SK-N-SH (cell line): Measurements from ENCODE around the gene CNTNAP2. TPM values are rescaled to one million over a fixed set of nuclear protein-coding genes. Genes with fewer than 3 reads are reported as not detected.

Source experiments
- CTCF ChIA-PET: fragments of 300-600, 350-600 bp; formaldehyde crosslinking; extraction: SDS; loops from one replicate; lab custom pipeline; 2021; lab: Yijun Ruan, JAX
- POLR2A ChIA-PET: fragments of 350-600 bp; sonication (Branson Sonifier 250); formaldehyde crosslinking; extraction: SDS; loops from one replicate; lab custom pipeline; 2020; ENCODE audit warnings: antibody characterized with exemption, inconsistent platforms; lab: Yijun Ruan, JAX
- DNase-seq: peaks from one replicate; pipeline ENCODE4 v3.0.0; 2012
- H2AFZ ChIP-seq: fragments of 200-600 bp; sonication (generic); 2 replicates; pipeline ENCODE4 v1.8.1; 2016; ENCODE audit warnings: antibody characterized with exemption, mild to moderate bottlenecking, low read depth
- H3F3A ChIP-seq: fragments of 200-600 bp; sonication (generic); replicated peaks from 2 replicates; pipeline ENCODE3; 2016; ENCODE audit warnings: antibody characterized with exemption, mild to moderate bottlenecking; ENCODE audit not compliant: insufficient read depth
- H3K27ac ChIP-seq, 2 experiments: fragments of 200-500 bp in 1 of 2; fragments of 200-600 bp in 1 of 2; sonication (Bioruptor generic) in 1 of 2; sonication (generic), shearing (Covaris generic) in 1 of 2; 2 replicates each; pipeline versions ENCODE4 v1.5.1 to v1.6.1; 2014 to 2016; ENCODE audit warnings: low read depth in 2 of 2, inconsistent platforms in 1 of 2, low read length in 1 of 2, mild to moderate bottlenecking in 1 of 2, mixed read lengths in 1 of 2
- H3K27me3 ChIP-seq: fragments of 200-600 bp; sonication (generic), shearing (Covaris generic); 2 replicates; pipeline ENCODE4 v1.6.1; 2016; ENCODE audit warnings: mixed run types; ENCODE audit not compliant: insufficient read depth
- H3K36me3 ChIP-seq, 2 experiments: fragments of 200-500 bp in 1 of 2; fragments of 200-600 bp in 1 of 2; sonication (Bioruptor generic) in 1 of 2; sonication (generic) in 1 of 2; replicated peaks in 1 of 2; 2 replicates each; pipeline versions ENCODE3 to v1.5.1; 2014 to 2016; ENCODE audit warnings: low read length in 1 of 2, mild to moderate bottlenecking in 1 of 2; ENCODE audit not compliant: insufficient read depth in 2 of 2, control insufficient read depth in 1 of 2
- H3K4me1 ChIP-seq, 2 experiments: fragments of 200-500 bp in 1 of 2; fragments of 200-600 bp in 1 of 2; sonication (Bioruptor generic) in 1 of 2; sonication (generic), shearing (Covaris generic) in 1 of 2; 2 replicates each; pipeline versions ENCODE4 v1.5.1 to v1.6.1; 2014 to 2016; ENCODE audit warnings: low read depth in 1 of 2, low read length in 1 of 2, mixed run types in 1 of 2; ENCODE audit not compliant: insufficient read depth in 2 of 2, control insufficient read depth in 1 of 2
- H3K4me2 ChIP-seq: fragments of 200-600 bp; sonication (generic), shearing (Covaris generic); 2 replicates; pipeline ENCODE4 v1.6.1; 2017; ENCODE audit warnings: mixed run types
- H3K4me3 ChIP-seq, 2 experiments: fragments of 200-500 bp in 1 of 2; fragments of 200-600 bp in 1 of 2; sonication (Bioruptor generic) in 1 of 2; sonication (generic), shearing (Covaris generic) in 1 of 2; 2 replicates each; pipeline versions ENCODE4 v1.5.1 to v1.8.1; 2014 to 2016; ENCODE audit warnings: low read depth in 2 of 2, inconsistent platforms in 1 of 2, low read length in 1 of 2, mild to moderate bottlenecking in 1 of 2, mixed read lengths in 1 of 2, moderate library complexity in 1 of 2
- H3K79me2 ChIP-seq: fragments of 200-600 bp; sonication (generic); 2 replicates; pipeline ENCODE4 v1.8.1; 2017; ENCODE audit warnings: mild to moderate bottlenecking; ENCODE audit not compliant: insufficient read depth
- H3K9ac ChIP-seq: fragments of 200-600 bp; sonication (generic); 2 replicates; pipeline ENCODE4 v1.6.1; 2017; ENCODE audit warnings: mixed run types
- H3K9me2 ChIP-seq: fragments of 200-600 bp; sonication (generic); 2 replicates; pipeline ENCODE4 v1.6.1; 2017; ENCODE audit warnings: mixed run types
- H3K9me3 ChIP-seq: fragments of 200-600 bp; sonication (generic); 2 replicates; pipeline ENCODE4 v1.6.1; 2017; ENCODE audit warnings: mixed run types, mild to moderate bottlenecking, moderate library complexity
- H4K20me1 ChIP-seq: fragments of 200-600 bp; sonication (generic); 2 replicates; pipeline ENCODE4 v1.6.1; 2017; ENCODE audit warnings: mild to moderate bottlenecking, mixed run types; ENCODE audit not compliant: insufficient read depth
- CHD2 ChIP-seq: fragments of 150-350 bp; IDR thresholded peaks from 2 replicates; pipeline ENCODE4 v1.6.1; 2018; ENCODE audit warnings: low read length; ENCODE audit not compliant: partially characterized antibody
- ELF1 ChIP-seq: IDR thresholded peaks from 2 replicates; pipeline ENCODE4 v1.4.0; 2012
- EZH2phosphoT487 ChIP-seq: fragments of 200-600 bp; sonication (generic); IDR thresholded peaks from 2 replicates; pipeline ENCODE4 v1.6.1; 2017; ENCODE audit warnings: low read depth, mixed run types, mild to moderate bottlenecking, antibody characterized with exemption, moderate library complexity, borderline replicate concordance
- FOSL2 ChIP-seq: IDR thresholded peaks from 2 replicates; pipeline ENCODE4 v1.4.0; 2012; ENCODE audit warnings: low read depth, mild to moderate bottlenecking, moderate library complexity, borderline replicate concordance
- FOXJ3 ChIP-seq: sonication (generic); formaldehyde crosslinking; IDR thresholded peaks from 2 replicates; pipeline ENCODE4 v1.5.1; 2020; ENCODE audit warnings: mild to moderate bottlenecking, missing genetic modification reagents
- FOXM1 ChIP-seq: IDR thresholded peaks from 2 replicates; pipeline ENCODE4 v1.4.0; 2012; ENCODE audit warnings: low read depth, mild to moderate bottlenecking
- GABPA ChIP-seq: IDR thresholded peaks from 2 replicates; pipeline ENCODE4 v1.4.0; 2012; ENCODE audit warnings: low read depth, mild to moderate bottlenecking
- GATA2 ChIP-seq: sonication (generic); formaldehyde crosslinking; IDR thresholded peaks from 2 replicates; pipeline ENCODE4 v1.5.0; 2020; ENCODE audit warnings: mild to moderate bottlenecking, missing genetic modification reagents
- JUND ChIP-seq: IDR thresholded peaks from 2 replicates; pipeline ENCODE4 v1.4.0; 2012
- MEF2A ChIP-seq: IDR thresholded peaks from 2 replicates; pipeline ENCODE4 v1.4.0; 2012; ENCODE audit warnings: low read depth, borderline replicate concordance
- RAD21 ChIP-seq: IDR thresholded peaks from 2 replicates; pipeline ENCODE4 v1.6.1; 2012; ENCODE audit warnings: mild to moderate bottlenecking, low read length
- RCOR1 ChIP-seq: fragments of 150-350 bp; IDR thresholded peaks from 2 replicates; pipeline ENCODE4 v1.6.1; 2017; ENCODE audit warnings: antibody characterized with exemption, low read length
- RFX5 ChIP-seq: IDR thresholded peaks from 2 replicates; pipeline ENCODE4 v1.6.1; 2012; ENCODE audit warnings: mild to moderate bottlenecking, improper control_type of control experiment, low read length
- SIN3A ChIP-seq: IDR thresholded peaks from 2 replicates; pipeline ENCODE4 v1.6.1; 2012; ENCODE audit warnings: low read depth, mild to moderate bottlenecking, low read length, moderate library complexity, borderline replicate concordance
- SMC3 ChIP-seq: IDR thresholded peaks from 2 replicates; pipeline ENCODE4 v1.6.1; 2012; ENCODE audit warnings: low read depth, low read length, improper control_type of control experiment
- TCF12 ChIP-seq: IDR thresholded peaks from 2 replicates; pipeline ENCODE4 v1.4.0; 2012
- TEAD4 ChIP-seq: IDR thresholded peaks from 2 replicates; pipeline ENCODE4 v1.4.0; 2012; ENCODE audit warnings: mild to moderate bottlenecking, borderline replicate concordance; ENCODE audit not compliant: insufficient read depth
- YY1 ChIP-seq: IDR thresholded peaks from 2 replicates; pipeline ENCODE4 v1.4.0; 2012; ENCODE audit warnings: low read depth, mild to moderate bottlenecking
- WGBS: methylation state at CpG from one replicate; pipeline ENCODE4 v1.1.6; 2017; ENCODE audit warnings: low lambda C conversion rate; 5-methylcytosine and 5-hydroxymethylcytosine counted together
- polyA plus RNA-seq, 3 experiments: library from polyadenylated mRNA; depleted of rRNA; stranded (reverse); fragments of >200 nt; gene quantifications; 2 replicates each; pipeline ENCODE4 v1.2.3, GENCODE V29; 2012
- TF ChIP-seq, protein P1 (sequence below): IDR thresholded peaks from 2 replicates; pipeline ENCODE4 v1.4.0; 2012; ENCODE audit warnings: low read depth
- TF ChIP-seq, protein P2 (sequence below): IDR thresholded peaks from 2 replicates; pipeline ENCODE4; 2012
- TF ChIP-seq, protein P3 (sequence below): fragments of 150-350 bp; IDR thresholded peaks from 2 replicates; pipeline ENCODE4 v1.6.1; 2016; ENCODE audit warnings: mild to moderate bottlenecking, low read depth, low read length

The CNTNAP2 gene
- polyA plus RNA-seq, 1 of the 3 experiments (the other 2 are of a cell fraction): 3.4 TPM

DNA sequence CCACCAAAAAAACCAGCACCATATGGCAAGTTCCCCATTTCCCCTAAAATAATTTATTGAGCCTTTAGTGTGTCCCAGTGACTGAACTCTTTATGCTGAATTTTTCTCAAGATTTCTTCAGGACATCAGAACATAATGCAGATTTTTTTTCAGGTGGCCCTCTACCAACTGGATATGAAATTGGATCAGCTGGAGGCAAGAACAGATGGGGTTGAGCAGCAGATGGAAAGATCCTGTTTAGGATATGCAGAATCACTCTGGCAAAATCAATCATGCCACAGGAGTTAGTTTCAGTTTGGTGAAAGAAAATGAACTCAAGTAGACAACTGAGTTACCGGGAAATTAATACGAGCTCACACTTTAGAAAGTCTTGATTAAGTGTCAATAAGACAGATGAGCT is 1712.4 kb downstream of the CNTNAP2 start:
- H3K27ac ChIP-seq: no peak overlapping the region
- no peak for TF ChIP-seq MEF2A
- TF ChIP-seq GATA2 (CRISPR knock-in tag): no peak
- no peak for TF ChIP-seq TCF12
- H3K79me2 ChIP-seq: no peaks in the 10 kb centered on the region
- CTCF ChIA-PET: interaction anchor here (1.6 kb wide), 1 partner anchor 8 kb away, joined by 3 read pairs; no protein-coding TSS in a partner anchor
- 89% methylated on average over 2 of the region's 2 CpGs for WGBS
- H3K9ac ChIP-seq: no peak overlapping the region
- H3K4me1 ChIP-seq: no peaks in the 10 kb centered on the region
- H3K9me2 ChIP-seq: no peaks in the 10 kb centered on the region
- no peaks in the 10 kb centered on the region for H3F3A ChIP-seq
- POLR2A ChIA-PET: no interaction called here
- DNase-seq: no peak
- no peak overlapping the region for H3K4me3 ChIP-seq
- no peaks in the 10 kb centered on the region for H3K9me3 ChIP-seq
- no peak overlapping the region for H3K4me2 ChIP-seq
- H3K36me3 ChIP-seq: no peaks in the 10 kb centered on the region
- no peaks in the 10 kb centered on the region for H4K20me1 ChIP-seq
- H3K27me3 ChIP-seq: no peaks in the 10 kb centered on the region
- no peak overlapping the region for H2AFZ ChIP-seq

DNA sequence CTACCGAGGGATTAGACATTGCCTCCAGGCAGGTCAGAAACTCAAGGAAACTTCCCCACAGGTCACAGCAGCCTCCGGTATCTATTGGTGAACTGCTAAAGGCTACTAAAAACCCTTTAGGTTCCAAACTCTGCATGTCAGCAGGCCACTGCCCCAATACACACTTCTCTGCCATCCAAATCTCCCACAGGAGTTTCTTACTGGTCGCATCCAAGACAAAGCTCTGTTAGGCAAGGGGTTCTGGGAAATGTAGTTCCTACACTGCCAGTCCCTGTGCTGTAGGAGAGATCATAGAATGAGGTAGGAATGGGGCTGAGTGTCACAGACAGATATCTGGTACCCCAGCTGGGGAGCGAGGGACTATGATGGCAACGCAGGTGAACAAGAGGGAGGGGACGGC is 1717.0 kb downstream of the CNTNAP2 start:
- no peak overlapping the region for H3K4me3 ChIP-seq
- CTCF ChIA-PET: interaction anchor here (0.7 to 1.4 kb wide), 3 partner anchors 15 to 361 kb away, joined by 3 read pairs; no protein-coding TSS in a partner anchor
- WGBS: 74% methylated on average over 6 of the region's 6 CpGs
- POLR2A ChIA-PET: no interaction called here
- no peaks in the 10 kb centered on the region for H3K36me3 ChIP-seq
- H3K4me1 ChIP-seq: no peaks in the 10 kb centered on the region
- H3F3A ChIP-seq: no peaks in the 10 kb centered on the region
- no peaks in the 10 kb centered on the region for H3K9me2 ChIP-seq
- no peak overlapping the region for H3K4me2 ChIP-seq
- no peaks in the 10 kb centered on the region for H3K79me2 ChIP-seq
- H2AFZ ChIP-seq: no peak overlapping the region
- no peak overlapping the region for H3K9ac ChIP-seq
- H3K27ac ChIP-seq: no peak overlapping the region
- H3K27me3 ChIP-seq: no peaks in the 10 kb centered on the region
- H3K9me3 ChIP-seq: no peaks in the 10 kb centered on the region
- no peaks in the 10 kb centered on the region for H4K20me1 ChIP-seq
- DNase-seq: no peak
- TF ChIP-seq ELF1 (no peak), SIN3A (no peak), RCOR1 (no peak), RFX5 (no peak), MEF2A (no peak)

GRCh38 chr7:147833970-147834369 is 1717.4 kb downstream of the CNTNAP2 start:
- H3K4me3 ChIP-seq: no peak overlapping the region
- POLR2A ChIA-PET: no interaction called here
- no peaks in the 10 kb centered on the region for H3K4me1 ChIP-seq
- H3K9me3 ChIP-seq: no peaks in the 10 kb centered on the region
- H3K79me2 ChIP-seq: no peaks in the 10 kb centered on the region
- no peak overlapping the region for H3K27ac ChIP-seq
- no peaks in the 10 kb centered on the region for H3K36me3 ChIP-seq
- no peak for TF ChIP-seq RCOR1
- TF ChIP-seq FOXJ3 (CRISPR knock-in tag): no peak
- no peak for TF ChIP-seq TEAD4
- no peak for TF ChIP-seq GABPA
- TF ChIP-seq CHD2: no peak
- TF ChIP-seq FOXM1: no peak
- TF ChIP-seq RFX5: no peak
- TF ChIP-seq, protein P1, sequence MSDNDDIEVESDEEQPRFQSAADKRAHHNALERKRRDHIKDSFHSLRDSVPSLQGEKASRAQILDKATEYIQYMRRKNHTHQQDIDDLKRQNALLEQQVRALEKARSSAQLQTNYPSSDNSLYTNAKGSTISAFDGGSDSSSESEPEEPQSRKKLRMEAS: no peak
- TF ChIP-seq SMC3: no peak
- no peak for TF ChIP-seq EZH2phosphoT487
- TF ChIP-seq, protein P2, sequence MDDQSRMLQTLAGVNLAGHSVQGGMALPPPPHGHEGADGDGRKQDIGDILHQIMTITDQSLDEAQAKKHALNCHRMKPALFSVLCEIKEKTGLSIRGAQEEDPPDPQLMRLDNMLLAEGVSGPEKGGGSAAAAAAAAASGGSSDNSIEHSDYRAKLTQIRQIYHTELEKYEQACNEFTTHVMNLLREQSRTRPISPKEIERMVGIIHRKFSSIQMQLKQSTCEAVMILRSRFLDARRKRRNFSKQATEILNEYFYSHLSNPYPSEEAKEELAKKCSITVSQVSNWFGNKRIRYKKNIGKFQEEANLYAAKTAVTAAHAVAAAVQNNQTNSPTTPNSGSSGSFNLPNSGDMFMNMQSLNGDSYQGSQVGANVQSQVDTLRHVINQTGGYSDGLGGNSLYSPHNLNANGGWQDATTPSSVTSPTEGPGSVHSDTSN: no peak
- no peak for TF ChIP-seq ELF1
- TF ChIP-seq RAD21: no peak
- no peak for TF ChIP-seq YY1
- no peak for TF ChIP-seq JUND
- TF ChIP-seq, protein P3, sequence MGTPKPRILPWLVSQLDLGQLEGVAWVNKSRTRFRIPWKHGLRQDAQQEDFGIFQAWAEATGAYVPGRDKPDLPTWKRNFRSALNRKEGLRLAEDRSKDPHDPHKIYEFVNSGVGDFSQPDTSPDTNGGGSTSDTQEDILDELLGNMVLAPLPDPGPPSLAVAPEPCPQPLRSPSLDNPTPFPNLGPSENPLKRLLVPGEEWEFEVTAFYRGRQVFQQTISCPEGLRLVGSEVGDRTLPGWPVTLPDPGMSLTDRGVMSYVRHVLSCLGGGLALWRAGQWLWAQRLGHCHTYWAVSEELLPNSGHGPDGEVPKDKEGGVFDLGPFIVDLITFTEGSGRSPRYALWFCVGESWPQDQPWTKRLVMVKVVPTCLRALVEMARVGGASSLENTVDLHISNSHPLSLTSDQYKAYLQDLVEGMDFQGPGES: no peak
- TF ChIP-seq FOSL2: no peak
- 32% methylated on average over 1 of the region's 1 CpG for WGBS
- H4K20me1 ChIP-seq: no peaks in the 10 kb centered on the region
- H3K27me3 ChIP-seq: no peaks in the 10 kb centered on the region
- H3K4me2 ChIP-seq: no peak overlapping the region
- H2AFZ ChIP-seq: no peak overlapping the region
- H3K9me2 ChIP-seq: no peaks in the 10 kb centered on the region
- no peaks in the 10 kb centered on the region for H3F3A ChIP-seq
- H3K9ac ChIP-seq: no peak overlapping the region
- DNase-seq: no peak
- CTCF ChIA-PET: interaction anchor here (0.7 to 1.4 kb wide), 3 partner anchors 15 to 361 kb away, joined by 3 read pairs; no protein-coding TSS in a partner anchor
